GM18520 (cell line): ENCODE data around the gene ANGPTL3.
"Not testable (repeated sequence)": the region's sequence is repeated elsewhere in the genome, so short reads cannot be mapped to it uniquely, and the experiment has no call there.

Experiments used
- ATAC-seq: cut with Tn5 transposase; IDR thresholded peaks from one replicate; pipeline ENCODE4 v1.9.1; 2021; ENCODE audit not compliant: unreplicated experiment

Gene ANGPTL3

GRCh38 chr1:62597281-62597680 lies at the start of gene ANGPTL3:
Gene ANGPTL3 (plus strand): TSS chr1:62597520. CDS start chr1:62597567, 47 bp downstream.
- no peak for ATAC-seq

- no peak for ATAC-seq
Observed at GRCh38 chr1:62561306-62561705, 36.0 kb upstream of the ANGPTL3 start.

GRCh38 chr1:62567182-62567581 lies 30.1 kb upstream of the ANGPTL3 start:
- not testable (repeated sequence) for ATAC-seq

GRCh38 chr1:62567926-62568325 lies 29.4 kb upstream of the ANGPTL3 start:
- ATAC-seq, result not testable (repeated sequence)

- not testable (repeated sequence) for ATAC-seq
Observed at GRCh38 chr1:62571517-62571916, 25.8 kb upstream of the ANGPTL3 start.

- ATAC-seq, result no peak
Observed at GRCh38 chr1:62572476-62572875, 24.8 kb upstream of the ANGPTL3 start.

GRCh38 chr1:62573675-62574074 lies 23.6 kb upstream of the ANGPTL3 start:
- ATAC-seq, result no peak

GRCh38 chr1:62585469-62586155 lies 11.7 kb upstream of the ANGPTL3 start:
- no peak for ATAC-seq

- no peak for ATAC-seq
Observed at GRCh38 chr1:62588000-62588399, 9.3 kb upstream of the ANGPTL3 start.

GRCh38 chr1:62589321-62589720 lies 8.0 kb upstream of the ANGPTL3 start:
- no peak for ATAC-seq

GRCh38 chr1:62590255-62590969 lies 6.9 kb upstream of the ANGPTL3 start:
- no peak for ATAC-seq

- ATAC-seq, result no peak
Observed at GRCh38 chr1:62590970-62591368, 6.4 kb upstream of the ANGPTL3 start.

GRCh38 chr1:62593825-62594394 lies 3.4 kb upstream of the ANGPTL3 start:
- no peak for ATAC-seq

- no peak for ATAC-seq
Observed at GRCh38 chr1:62595647-62596046, 1.7 kb upstream of the ANGPTL3 start.

- no peak for ATAC-seq
Observed at GRCh38 chr1:62599044-62599443, 1.7 kb downstream of the ANGPTL3 start.

GRCh38 chr1:62601457-62601856 lies 4.1 kb downstream of the ANGPTL3 start:
- ATAC-seq, result no peak

- ATAC-seq, result no peak
Observed at GRCh38 chr1:62608905-62609304, 11.6 kb downstream of the ANGPTL3 start.

GRCh38 chr1:62610588-62610987 lies 13.3 kb downstream of the ANGPTL3 start:
- not testable (repeated sequence) for ATAC-seq

- no peak for ATAC-seq
Observed at GRCh38 chr1:62612770-62613169, 15.4 kb downstream of the ANGPTL3 start.

- peak; percentile 74 for ATAC-seq
Observed at GRCh38 chr1:62613325-62613727, 16.0 kb downstream of the ANGPTL3 start.

GRCh38 chr1:62613890-62614289 lies 16.6 kb downstream of the ANGPTL3 start:
- no peak for ATAC-seq

GRCh38 chr1:62621907-62622306 lies 24.6 kb downstream of the ANGPTL3 start:
- peak; percentile 88 for ATAC-seq
